Right lobe of liver (tissue), 6 donors: ENCODE measurements around the gene UBA1. TPM values are rescaled to one million over a fixed set of nuclear protein-coding genes. Genes with fewer than 3 reads are reported as not detected.
A peak's percentile ranks its signal among the peaks of the same experiment; 100 is the strongest.

ENCODE experiments used
- ATAC-seq, 4 donors: fragments of 200-7000 bp; cut with Tn5 transposase; one replicate each; pipeline ENCODE4 v1.9.1; 2020; ENCODE audit warnings: mild to moderate bottlenecking in 4 of 4, moderate library complexity in 4 of 4
- DNase-seq, 3 donors: peaks; one replicate each; pipeline ENCODE4 v3.0.0-alpha.2; 2020
- H3K27ac ChIP-seq, 3 donors: fragments of 200-600 bp; one replicate each; pipeline ENCODE4 v1.8.0; 2022
- H3K27me3 ChIP-seq, 2 donors: fragments of 200-600 bp; one replicate each; pipeline ENCODE4 v1.8.0; 2022
- H3K36me3 ChIP-seq, 4 donors: fragments of 200-600 bp; sonication (generic) in 1 of 4; one replicate each; pipeline versions ENCODE4 v1.5.1 to v1.8.0; 2017 to 2022; ENCODE audit warnings: control low read depth in 1 of 4
- H3K4me1 ChIP-seq, 4 donors: fragments of 200-600 bp; sonication (generic) in 1 of 4; one replicate each; pipeline versions ENCODE4 v1.5.1 to v1.8.0; 2017 to 2022; ENCODE audit warnings: control low read depth in 1 of 4
- H3K4me3 ChIP-seq, 3 donors: fragments of 200-600 bp; one replicate each; pipeline ENCODE4 v1.8.0; 2022
- H3K9me3 ChIP-seq, 4 donors: fragments of 200-600 bp; sonication (generic) in 1 of 4; one replicate each; pipeline versions ENCODE4 v1.5.1 to v1.8.0; 2017 to 2022; ENCODE audit warnings: control low read depth in 1 of 4
- CTCF ChIP-seq, 4 donors: fragments of 200-600 bp in 3 of 4; fragments of 450-650 bp in 1 of 4; IDR thresholded peaks; one replicate each; pipeline versions ENCODE4 v1.5.1 to v1.8.0; 2016 to 2022; ENCODE audit warnings: antibody characterized with exemption in 4 of 4, mild to moderate bottlenecking in 2 of 4
- POLR2A ChIP-seq: fragments of 450-650 bp; IDR thresholded peaks from one replicate; pipeline ENCODE4 v1.6.1; 2017; ENCODE audit warnings: antibody characterized with exemption, mild to moderate bottlenecking
- WGBS: methylation state at CpG from one replicate; pipeline ENCODE4 v1.1.6; 2018; ENCODE audit warnings: low coverage, low lambda C conversion rate; ENCODE audit not compliant: insufficient coverage; ENCODE audit errors: missing lambda C conversion rate; 5-methylcytosine and 5-hydroxymethylcytosine counted together
- intact Hi-C, 2 donors: fragments of 100-400 bp; cut with DNase I; formaldehyde crosslinking; loops; one replicate each; pipeline versions ENCODE4 v1.11.2 to v1.14.1; 2022
- total RNA-seq, 6 experiments: library from RNA; depleted of rRNA in 2 of 6; stranded (reverse); fragments of >200 nt in 2 of 6; fragmentation: NEBNext Ultra II Directional in 3 of 6; extraction: Animal tissue kit (Norgen Biotek cat#: 25700) in 3 of 6; gene quantifications; one replicate each; pipeline versions ENCODE4 v1.1.0 to v1.2.4, GENCODE V29; 2016 to 2023
- donor health status: DM: no; HTN: yes; CAD: no.
- donor health status: DM: no; HTN: no; CAD: no.
- donor health status: DM: no; HTN: no; CAD: no.
- donor health status: DM: no; HTN: yes; CAD: no.
- donor health status: DM: no; HTN: yes; CAD: no.

The UBA1 gene
- total RNA-seq, 6 experiments from 2014 or later = 85.1 to 120 (median 107) TPM

GRCh38 chrX:47233333-47234113, 39.9 kb downstream of the UBA1 start:
- peak; percentile 93 to 95 (median 94) for DNase-seq
- TF ChIP-seq POLR2A (peak; percentile 56), CTCF (IDR thresholded peaks at IDR 0.05) (no peak)
- 28% methylated on average over 29 of the region's 51 CpGs for WGBS
- intact Hi-C loops = no loop called here
- H3K9me3 ChIP-seq = no peaks in the 10 kb centered on the region
- ATAC-seq = peak; percentile 89 to 96 (median 94)
- H3K4me1 ChIP-seq = no peaks in the 10 kb centered on the region
- H3K27ac ChIP-seq = peak overlapping the region; percentile 77 to 97 (median 92)
- H3K27me3 ChIP-seq = no peaks in the 10 kb centered on the region
- H3K4me3 ChIP-seq = peak overlapping the region; percentile 33 to 60 (median 48)
- H3K36me3 ChIP-seq = peaks cover 0 to 4% (median 0%) of the 10 kb centered on the region in 4 donors

- no peak for ATAC-seq
These were observed 41.0 kb downstream of the UBA1 start for GRCh38 chrX:47234583-47234982.

GRCh38 chrX:47235691-47236103, 42.1 kb downstream of the UBA1 start:
- H3K36me3 ChIP-seq = no peaks in the 10 kb centered on the region
- ATAC-seq = no peak
- WGBS = 71% methylated on average over 4 of the region's 4 CpGs
- intact Hi-C loops = no loop called here
- no peaks in the 10 kb centered on the region for H3K4me1 ChIP-seq
- H3K9me3 ChIP-seq = no peaks in the 10 kb centered on the region
- H3K27ac ChIP-seq = no peak overlapping the region
- TF ChIP-seq POLR2A = no peak
- no peak for TF ChIP-seq CTCF (IDR thresholded peaks at IDR 0.05)
- no peaks in the 10 kb centered on the region for H3K27me3 ChIP-seq
- DNase-seq = no peak
- no peak overlapping the region for H3K4me3 ChIP-seq

More at GRCh38 chrX:47234583-47234982, 41.0 kb downstream of the UBA1 start:
- peak overlapping the region in 2 of 3 donors; percentile 92 to 97 for H3K27ac ChIP-seq
- no peaks in the 10 kb centered on the region for H3K36me3 ChIP-seq
- no peaks in the 10 kb centered on the region for H3K27me3 ChIP-seq
- no peak for DNase-seq
- H3K9me3 ChIP-seq = no peaks in the 10 kb centered on the region
- no peak for TF ChIP-seq POLR2A
- no peak for TF ChIP-seq CTCF (IDR thresholded peaks at IDR 0.05)
- peak overlapping the region in 2 of 3 donors; percentile 48 to 60 for H3K4me3 ChIP-seq
- WGBS = 52% methylated on average over 3 of the region's 3 CpGs
- H3K4me1 ChIP-seq = no peaks in the 10 kb centered on the region
- intact Hi-C loops = no loop called here

- Histone ChIP-seq H3K9me3 (no peaks in the 10 kb centered on the region), H3K4me1 (no peaks in the 10 kb centered on the region), H3K27ac (no peak overlapping the region), H3K36me3 (no peaks in the 10 kb centered on the region), H3K4me3 (no peak overlapping the region), H3K27me3 (no peaks in the 10 kb centered on the region)
- intact Hi-C loops = no loop called here
- no peak for TF ChIP-seq POLR2A
- no peak for TF ChIP-seq CTCF (IDR thresholded peaks at IDR 0.05)
- ATAC-seq (peak in 1 of 4 donors; percentile 12), DNase-seq (peak in 1 of 3 donors; percentile 15)
- WGBS = 69% methylated on average over 6 of the region's 8 CpGs
These were observed 45.6 kb downstream of the UBA1 start for GRCh38 chrX:47239199-47239598.
